Measurements from ENCODE around the gene NUTM1.

DNA sequence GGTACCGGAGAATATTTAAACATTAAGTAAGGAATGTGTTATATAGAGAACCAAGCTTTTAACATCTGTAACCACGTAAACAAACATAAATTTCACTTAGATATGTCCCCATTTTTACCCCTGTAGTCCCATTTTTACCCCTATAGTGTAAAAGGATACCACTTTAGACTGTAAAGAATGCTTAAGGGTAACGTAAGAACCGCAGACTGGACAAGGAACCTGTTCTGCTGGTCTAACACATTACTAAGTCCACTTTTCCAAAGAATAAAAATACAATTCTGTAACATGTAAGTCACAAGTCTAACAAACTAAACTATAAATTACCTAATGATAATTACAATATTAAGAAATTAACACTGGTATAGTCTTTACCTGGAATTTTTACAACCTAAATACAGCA, 8.4 kb upstream of the NUTM1 start:
- TF ChIP-seq, protein P1, sequence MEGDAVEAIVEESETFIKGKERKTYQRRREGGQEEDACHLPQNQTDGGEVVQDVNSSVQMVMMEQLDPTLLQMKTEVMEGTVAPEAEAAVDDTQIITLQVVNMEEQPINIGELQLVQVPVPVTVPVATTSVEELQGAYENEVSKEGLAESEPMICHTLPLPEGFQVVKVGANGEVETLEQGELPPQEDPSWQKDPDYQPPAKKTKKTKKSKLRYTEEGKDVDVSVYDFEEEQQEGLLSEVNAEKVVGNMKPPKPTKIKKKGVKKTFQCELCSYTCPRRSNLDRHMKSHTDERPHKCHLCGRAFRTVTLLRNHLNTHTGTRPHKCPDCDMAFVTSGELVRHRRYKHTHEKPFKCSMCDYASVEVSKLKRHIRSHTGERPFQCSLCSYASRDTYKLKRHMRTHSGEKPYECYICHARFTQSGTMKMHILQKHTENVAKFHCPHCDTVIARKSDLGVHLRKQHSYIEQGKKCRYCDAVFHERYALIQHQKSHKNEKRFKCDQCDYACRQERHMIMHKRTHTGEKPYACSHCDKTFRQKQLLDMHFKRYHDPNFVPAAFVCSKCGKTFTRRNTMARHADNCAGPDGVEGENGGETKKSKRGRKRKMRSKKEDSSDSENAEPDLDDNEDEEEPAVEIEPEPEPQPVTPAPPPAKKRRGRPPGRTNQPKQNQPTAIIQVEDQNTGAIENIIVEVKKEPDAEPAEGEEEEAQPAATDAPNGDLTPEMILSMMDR (IDR thresholded peaks at IDR 0.05; ENCODE audit: poor library complexity), result no peak
- TF ChIP-seq EZH2 (IDR thresholded peaks at IDR 0.05; ENCODE audit: borderline replicate concordance) (no peak), EZH2phosphoT487 (IDR thresholded peaks at IDR 0.05; ENCODE audit: low read depth, severe bottlenecking, unreplicated experiment) (no peak)
